Measurements from ENCODE around the gene FNIP2. TPM values are rescaled to one million over a fixed set of nuclear protein-coding genes. Genes with fewer than 3 reads are reported as not detected.
"Not testable (repeated sequence)": the region's sequence is repeated elsewhere in the genome, so short reads cannot be mapped to it uniquely, and the experiment has no call there.

FNIP2 gene
- polyA plus RNA-seq, 1 experiment: 14.8 TPM

- H3K4me3 ChIP-seq (ENCODE audit: low read depth, low read length): no peak overlapping the region
- no peaks in the 10 kb centered on the region; the same call in 1 of the 2 replicates for H3K36me3 ChIP-seq (ENCODE audit: control insufficient read depth, insufficient read depth, low read length)
- DNase-seq (ENCODE audit: low read depth): peak; percentile 19
- TF ChIP-seq CTCF (IDR thresholded peaks at IDR 0.05; ENCODE audit: insufficient read depth, low read depth, low read length): no peak
- CTCF ChIA-PET: interaction anchor here (1.4 to 2.2 kb wide), 2 partner anchors 15 to 94 kb away, joined by 3 to 8 read pairs; no protein-coding TSS in a partner anchor
- H3K27me3 ChIP-seq (ENCODE audit: control insufficient read depth, insufficient read depth, low read length): no peaks in the 10 kb centered on the region
- POLR2A ChIA-PET: no interaction called here
These were observed 55.8 kb downstream of the FNIP2 start for GRCh38 chr4:158824425-158825274.

GRCh38 chr4:158825433-158826036, 56.7 kb downstream of the FNIP2 start:
- CTCF ChIA-PET: interaction anchor here (1.2 to 1.7 kb wide), 4 partner anchors 11 to 95 kb away, joined by 3 to 5 read pairs (median 4); no protein-coding TSS in a partner anchor

GRCh38 chr4:158826057-158826456, 57.2 kb downstream of the FNIP2 start:
- Histone ChIP-seq H3K4me3 (ENCODE audit: low read depth, low read length) (no peak overlapping the region), H3K36me3 (ENCODE audit: control insufficient read depth, insufficient read depth, low read length) (no peaks in the 10 kb centered on the region; the same call in 1 of the 2 replicates), H3K27me3 (ENCODE audit: control insufficient read depth, insufficient read depth, low read length) (no peaks in the 10 kb centered on the region)
- ChIA-PET POLR2A (no interaction called here), CTCF (interaction anchor here (1.1 to 1.7 kb wide), 4 partner anchors 11 to 31 kb away, joined by 3 to 5 read pairs (median 4); no protein-coding TSS in a partner anchor)
- TF ChIP-seq CTCF (IDR thresholded peaks at IDR 0.05; ENCODE audit: insufficient read depth, low read depth, low read length): no peak
- no peak for DNase-seq (ENCODE audit: low read depth)

More at GRCh38 chr4:158825433-158826036, 56.7 kb downstream of the FNIP2 start:
- no peaks in the 10 kb centered on the region; the same call in 1 of the 2 replicates for H3K36me3 ChIP-seq (ENCODE audit: control insufficient read depth, insufficient read depth, low read length)
- TF ChIP-seq CTCF (IDR thresholded peaks at IDR 0.05; ENCODE audit: insufficient read depth, low read depth, low read length): no peak
- DNase-seq (ENCODE audit: low read depth): no peak
- H3K27me3 ChIP-seq (ENCODE audit: control insufficient read depth, insufficient read depth, low read length): no peaks in the 10 kb centered on the region
- H3K4me3 ChIP-seq (ENCODE audit: low read depth, low read length): no peak overlapping the region
- POLR2A ChIA-PET: no interaction called here

DNA sequence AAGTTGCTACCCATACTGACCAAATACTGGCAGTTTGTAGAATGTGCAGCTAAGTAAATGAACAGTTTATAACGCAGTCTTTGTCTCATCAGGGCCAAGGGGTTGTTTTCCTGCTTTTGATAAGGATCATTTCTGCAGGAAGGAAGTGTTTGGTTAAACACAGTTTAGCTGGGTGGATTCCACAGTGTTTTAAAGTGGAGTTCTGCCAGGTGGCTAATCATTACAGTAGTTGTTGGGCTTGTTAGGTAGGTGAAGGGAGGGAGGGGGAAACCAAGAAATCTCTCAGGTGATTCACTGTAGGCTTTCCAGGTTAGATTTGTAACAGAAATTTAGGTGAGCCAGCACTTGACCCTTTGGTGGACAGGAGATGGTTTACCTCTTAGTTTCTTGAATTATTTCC, 58.1 kb downstream of the FNIP2 start:
- no peak for TF ChIP-seq CTCF (IDR thresholded peaks at IDR 0.05; ENCODE audit: insufficient read depth, low read depth, low read length)
- no peaks in the 10 kb centered on the region for H3K27me3 ChIP-seq (ENCODE audit: control insufficient read depth, insufficient read depth, low read length)
- no peak overlapping the region for H3K4me3 ChIP-seq (ENCODE audit: low read depth, low read length)
- H3K36me3 ChIP-seq (ENCODE audit: control insufficient read depth, insufficient read depth, low read length): no peaks in the 10 kb centered on the region; the same call in 1 of the 2 replicates
- no peak for DNase-seq (ENCODE audit: low read depth)
- ChIA-PET POLR2A (no interaction called here), CTCF (interaction anchor here (1.1 to 1.7 kb wide), 4 partner anchors 12 to 30 kb away, joined by 3 to 5 read pairs (median 4); no protein-coding TSS in a partner anchor)

DNA sequence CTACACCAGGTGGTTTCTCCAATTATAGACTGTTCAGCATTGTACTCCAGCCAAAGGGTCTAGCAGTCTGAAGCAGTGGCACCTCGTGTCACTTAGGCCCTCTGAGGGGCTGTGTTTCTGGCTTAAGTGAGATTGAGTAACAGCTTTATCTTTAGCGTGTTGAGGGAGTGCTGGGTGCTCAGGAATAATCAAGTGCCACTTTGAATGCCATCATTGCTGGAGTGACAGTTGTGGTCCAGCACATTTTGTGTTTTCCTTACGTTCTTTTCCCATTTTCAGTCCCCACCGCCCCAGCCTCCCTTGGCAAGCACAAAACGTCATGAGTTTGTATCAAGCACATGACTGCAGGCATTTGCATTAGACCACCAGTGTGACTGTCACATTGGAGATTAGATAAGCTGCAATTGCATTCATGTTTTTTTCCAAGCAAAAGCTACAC, 58.7 kb downstream of the FNIP2 start:
- no peak overlapping the region for H3K4me3 ChIP-seq (ENCODE audit: low read depth, low read length)
- H3K36me3 ChIP-seq (ENCODE audit: control insufficient read depth, insufficient read depth, low read length): no peaks in the 10 kb centered on the region; the same call in 1 of the 2 replicates
- no peak for TF ChIP-seq CTCF (IDR thresholded peaks at IDR 0.05; ENCODE audit: insufficient read depth, low read depth, low read length)
- no peaks in the 10 kb centered on the region for H3K27me3 ChIP-seq (ENCODE audit: control insufficient read depth, insufficient read depth, low read length)
- POLR2A ChIA-PET: no interaction called here
- no peak for DNase-seq (ENCODE audit: low read depth)
- CTCF ChIA-PET: interaction anchor here (1.5 to 1.7 kb wide), 3 partner anchors 24 to 368 kb away, joined by 3 to 5 read pairs (median 5); no protein-coding TSS in a partner anchor

DNA sequence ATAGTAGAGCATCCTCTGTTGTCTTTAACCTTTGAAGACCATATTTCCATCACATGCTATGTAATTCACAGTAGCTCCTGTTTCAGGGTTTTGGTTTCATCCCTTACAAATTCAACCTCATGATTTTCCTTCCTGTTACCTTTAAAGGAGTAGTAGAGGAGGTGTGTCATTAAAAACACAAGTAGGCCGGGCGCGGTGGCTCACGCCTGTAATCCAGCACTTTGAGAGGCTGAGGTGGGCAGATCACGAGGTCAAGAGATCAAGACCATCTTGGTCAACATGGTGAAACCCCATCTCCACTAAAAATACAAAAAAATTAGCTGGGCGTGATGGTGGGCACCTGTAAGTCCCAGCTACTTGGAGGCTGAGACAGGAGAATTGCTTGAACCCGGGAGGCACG, 59.3 kb downstream of the FNIP2 start:
- POLR2A ChIA-PET; H3K27me3 ChIP-seq (ENCODE audit: control insufficient read depth, insufficient read depth, low read length); H3K36me3 ChIP-seq (ENCODE audit: control insufficient read depth, insufficient read depth, low read length); H3K4me3 ChIP-seq (ENCODE audit: low read depth, low read length); DNase-seq (ENCODE audit: low read depth): not testable (repeated sequence)
- CTCF ChIA-PET: interaction anchor here (1.5 kb wide), 2 partner anchors 23 to 367 kb away, joined by 3 to 5 read pairs; no protein-coding TSS in a partner anchor
